Measurements from ENCODE around the gene LRP5.

DNA sequence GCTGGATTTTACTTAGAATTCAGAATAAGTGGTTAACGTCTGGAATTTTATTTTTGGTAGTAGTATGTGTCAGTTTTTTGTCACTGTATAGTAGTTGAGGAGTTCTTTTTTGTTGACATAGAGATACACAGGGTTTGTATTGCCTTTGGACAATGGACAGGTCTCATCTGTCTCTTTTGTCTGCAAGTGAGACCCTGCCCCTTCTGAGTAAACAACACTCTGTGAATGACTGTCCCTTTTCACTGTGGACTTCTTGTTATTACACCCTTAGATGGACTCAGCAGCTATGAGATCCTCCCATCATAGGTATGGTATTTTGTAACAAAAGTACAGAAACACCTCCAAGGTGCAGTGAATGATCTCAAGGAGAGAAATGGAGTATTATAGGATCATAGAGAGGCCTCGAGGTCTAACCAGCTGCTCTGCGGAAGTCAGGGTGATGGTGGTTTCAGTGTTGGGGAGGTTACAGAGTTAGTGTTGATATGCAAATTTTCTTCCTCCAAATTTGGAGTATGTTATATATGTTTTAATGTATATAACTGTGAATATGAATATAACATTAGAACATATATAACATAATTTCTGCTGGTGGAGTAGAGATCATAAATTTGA lies 155.9 kb downstream of the LRP5 start:
- TF ChIP-seq, protein P1, sequence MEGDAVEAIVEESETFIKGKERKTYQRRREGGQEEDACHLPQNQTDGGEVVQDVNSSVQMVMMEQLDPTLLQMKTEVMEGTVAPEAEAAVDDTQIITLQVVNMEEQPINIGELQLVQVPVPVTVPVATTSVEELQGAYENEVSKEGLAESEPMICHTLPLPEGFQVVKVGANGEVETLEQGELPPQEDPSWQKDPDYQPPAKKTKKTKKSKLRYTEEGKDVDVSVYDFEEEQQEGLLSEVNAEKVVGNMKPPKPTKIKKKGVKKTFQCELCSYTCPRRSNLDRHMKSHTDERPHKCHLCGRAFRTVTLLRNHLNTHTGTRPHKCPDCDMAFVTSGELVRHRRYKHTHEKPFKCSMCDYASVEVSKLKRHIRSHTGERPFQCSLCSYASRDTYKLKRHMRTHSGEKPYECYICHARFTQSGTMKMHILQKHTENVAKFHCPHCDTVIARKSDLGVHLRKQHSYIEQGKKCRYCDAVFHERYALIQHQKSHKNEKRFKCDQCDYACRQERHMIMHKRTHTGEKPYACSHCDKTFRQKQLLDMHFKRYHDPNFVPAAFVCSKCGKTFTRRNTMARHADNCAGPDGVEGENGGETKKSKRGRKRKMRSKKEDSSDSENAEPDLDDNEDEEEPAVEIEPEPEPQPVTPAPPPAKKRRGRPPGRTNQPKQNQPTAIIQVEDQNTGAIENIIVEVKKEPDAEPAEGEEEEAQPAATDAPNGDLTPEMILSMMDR (IDR thresholded peaks at IDR 0.05; ENCODE audit: low read depth, low read length, poor library complexity, severe bottlenecking), result no peak
- no peak for TF ChIP-seq EZH2phosphoT487 (IDR thresholded peaks at IDR 0.05; ENCODE audit: borderline replicate concordance, low read length)
